GM21515 (cell line): ENCODE results near the gene MLF2.

ENCODE experiments used
- ATAC-seq: cut with Tn5 transposase; IDR thresholded peaks from one replicate; pipeline ENCODE4 v1.9.1; 2021; ENCODE audit not compliant: unreplicated experiment

Gene MLF2, protein sequence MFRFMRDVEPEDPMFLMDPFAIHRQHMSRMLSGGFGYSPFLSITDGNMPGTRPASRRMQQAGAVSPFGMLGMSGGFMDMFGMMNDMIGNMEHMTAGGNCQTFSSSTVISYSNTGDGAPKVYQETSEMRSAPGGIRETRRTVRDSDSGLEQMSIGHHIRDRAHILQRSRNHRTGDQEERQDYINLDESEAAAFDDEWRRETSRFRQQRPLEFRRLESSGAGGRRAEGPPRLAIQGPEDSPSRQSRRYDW

DNA sequence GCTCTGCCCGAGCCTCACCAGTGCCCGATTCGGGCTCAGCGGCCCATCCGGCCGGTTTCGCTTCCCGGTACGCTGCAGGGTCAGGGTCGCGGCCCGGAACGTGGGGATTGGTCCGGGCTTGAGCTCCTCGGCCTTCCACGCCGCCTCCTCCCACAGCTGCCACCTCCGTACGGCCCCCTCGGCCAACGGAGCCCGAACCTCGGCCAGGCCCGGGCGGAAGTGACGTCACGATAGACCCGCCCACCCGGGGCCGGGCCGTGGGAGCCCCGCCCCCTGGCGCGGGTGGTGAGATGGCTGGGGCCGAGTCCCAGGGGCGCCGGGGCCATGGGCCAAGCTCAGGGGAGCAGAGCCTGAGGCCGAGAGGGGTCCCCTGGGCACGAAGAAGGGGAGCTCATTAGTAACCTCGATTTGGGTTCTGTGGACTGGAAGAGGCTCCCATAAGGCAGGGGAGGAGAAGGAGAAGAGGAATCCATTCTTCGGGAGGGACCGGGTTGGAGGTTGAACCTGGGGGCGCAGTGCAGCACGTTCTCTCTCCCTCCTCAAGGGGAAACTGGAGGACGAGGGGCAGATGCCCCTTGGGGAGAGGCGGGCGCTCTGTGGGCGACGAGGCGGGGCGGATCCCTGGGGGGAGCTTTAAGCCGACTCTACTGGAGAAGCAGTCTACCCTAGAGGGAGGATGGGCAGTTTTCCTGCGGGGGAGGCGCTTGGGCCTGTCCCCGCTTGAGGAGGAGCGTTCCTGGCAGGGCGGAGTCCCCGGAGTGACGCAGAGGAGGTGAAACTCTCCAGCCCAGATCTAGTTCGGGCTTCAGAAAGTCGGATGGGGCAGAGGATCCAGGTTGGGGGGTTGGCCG is at the start of gene MLF2:
TSS of gene MLF2 (minus strand) at position 221 of the 851 bp plus-strand sequence. CDS start 807 bp downstream, outside the sequence.
- ATAC-seq = peak; percentile 85

DNA sequence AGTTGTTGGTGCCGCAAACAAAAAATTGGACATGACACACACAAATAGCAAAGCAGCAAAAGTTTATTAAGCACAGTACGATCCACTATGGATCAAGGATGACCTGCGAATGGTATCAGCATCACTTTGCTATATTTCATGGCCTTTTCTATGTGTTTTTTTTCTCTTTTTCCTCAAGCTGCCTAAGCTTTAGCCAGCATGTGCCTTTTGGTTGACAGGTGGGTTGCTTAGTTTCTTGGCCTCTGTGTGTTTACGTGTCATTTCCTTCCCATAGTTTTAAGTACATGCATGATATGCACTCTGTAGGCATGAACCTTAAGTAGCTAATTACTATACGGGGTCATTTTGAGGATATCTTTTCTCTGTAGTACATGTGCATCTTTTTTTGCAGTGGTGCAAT is 46.2 kb upstream of the MLF2 start:
- no peak for ATAC-seq

DNA sequence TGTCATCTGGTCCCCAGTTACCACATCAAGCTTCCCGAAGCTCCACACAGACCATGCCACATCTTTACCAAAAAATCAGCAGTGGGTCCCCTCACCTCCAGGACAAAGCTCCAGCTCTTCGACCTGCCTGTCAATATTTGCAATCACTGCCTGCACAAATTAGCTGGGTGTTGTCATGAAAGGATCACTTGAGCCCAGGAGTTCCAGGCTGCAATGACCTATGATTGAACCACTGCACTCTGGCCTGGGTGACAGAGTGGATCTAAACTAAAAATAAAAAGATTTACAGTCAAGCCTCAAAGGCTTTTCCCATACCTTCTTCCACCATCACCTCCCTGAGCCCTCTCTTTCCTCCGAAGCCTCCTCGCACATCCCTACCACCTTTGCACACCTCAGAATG is 43.6 kb upstream of the MLF2 start:
- no peak for ATAC-seq

DNA sequence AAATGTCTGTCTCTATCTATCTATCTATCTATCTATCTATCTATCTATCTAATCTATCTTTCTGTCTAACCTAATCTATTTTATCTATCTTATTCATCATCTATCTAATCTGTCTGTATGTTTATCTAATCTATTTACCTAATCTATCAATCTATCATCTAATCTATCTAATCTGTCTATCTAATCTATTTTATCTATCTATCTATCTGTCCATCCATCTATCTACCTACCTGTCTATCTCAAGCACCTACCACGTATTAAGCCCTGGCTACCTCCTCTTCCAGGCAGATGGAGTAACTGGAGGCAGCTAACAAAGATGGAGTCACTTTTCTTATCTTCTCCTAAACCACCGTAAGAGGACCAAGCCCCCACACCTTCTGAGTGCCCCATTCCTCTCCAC is 42.1 kb upstream of the MLF2 start:
- ATAC-seq = no peak

DNA sequence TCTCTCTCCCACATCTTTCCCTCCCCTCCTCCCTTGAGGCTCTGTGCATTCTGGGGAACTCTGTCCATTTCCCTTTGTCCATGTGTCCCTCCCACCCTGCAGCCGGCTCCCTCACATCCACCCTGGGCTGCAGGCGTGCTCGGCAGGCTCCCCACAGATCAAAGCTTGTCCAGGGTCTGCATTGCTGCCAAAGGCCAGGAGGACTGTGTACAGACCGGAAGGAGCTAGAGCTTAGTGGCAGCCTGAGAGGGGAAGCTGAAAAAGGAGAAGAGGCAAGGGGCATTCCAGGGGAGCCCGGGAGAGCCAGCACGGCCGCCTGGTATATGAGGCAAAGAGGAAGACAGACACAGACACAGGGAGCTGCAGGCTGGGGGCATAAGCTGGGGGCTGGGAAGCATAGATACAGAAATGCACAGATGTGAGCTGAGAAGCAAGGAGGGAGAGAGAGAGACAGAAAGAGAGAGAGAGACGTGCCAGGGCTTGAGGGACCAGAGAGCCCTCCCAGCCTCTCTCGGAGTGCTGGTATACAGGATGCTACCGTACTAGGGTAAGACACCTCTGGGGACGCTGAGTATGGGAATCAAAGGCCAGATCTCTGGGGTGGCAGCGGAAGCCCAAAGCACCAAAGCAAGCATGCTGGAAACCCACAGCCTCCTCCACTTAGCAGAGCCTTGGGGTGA is 39.7 kb upstream of the MLF2 start:
- no peak for ATAC-seq

DNA sequence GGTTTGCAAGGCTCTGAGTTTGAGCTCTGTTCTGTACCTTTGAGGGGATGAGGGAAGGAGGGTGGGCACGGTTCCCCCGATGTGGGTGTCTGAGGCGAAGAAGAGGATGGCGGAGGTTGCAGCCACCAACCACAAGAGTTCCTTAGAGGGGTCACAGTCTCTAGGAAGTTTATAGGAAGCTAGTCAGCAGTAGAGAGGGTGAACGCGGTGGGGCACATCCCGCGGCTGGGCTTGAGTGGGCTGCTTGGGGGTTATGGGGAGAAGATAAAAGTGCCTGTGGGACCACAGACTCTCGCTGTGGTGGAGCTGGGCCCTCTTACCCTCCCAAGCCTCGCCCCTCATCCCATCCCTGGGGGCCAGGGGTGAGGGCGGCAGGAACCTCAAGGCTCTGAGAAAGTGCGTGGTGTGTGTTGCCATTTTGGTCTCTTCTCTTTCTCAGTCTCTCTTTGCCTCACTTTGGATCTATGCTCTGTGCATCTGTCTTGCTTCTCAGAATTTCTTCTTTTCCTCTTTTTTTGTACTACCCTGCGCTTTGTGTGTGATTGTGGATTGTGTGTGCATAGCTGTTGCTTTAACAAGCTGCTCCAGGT is 39.1 kb upstream of the MLF2 start:
- ATAC-seq = no peak

DNA sequence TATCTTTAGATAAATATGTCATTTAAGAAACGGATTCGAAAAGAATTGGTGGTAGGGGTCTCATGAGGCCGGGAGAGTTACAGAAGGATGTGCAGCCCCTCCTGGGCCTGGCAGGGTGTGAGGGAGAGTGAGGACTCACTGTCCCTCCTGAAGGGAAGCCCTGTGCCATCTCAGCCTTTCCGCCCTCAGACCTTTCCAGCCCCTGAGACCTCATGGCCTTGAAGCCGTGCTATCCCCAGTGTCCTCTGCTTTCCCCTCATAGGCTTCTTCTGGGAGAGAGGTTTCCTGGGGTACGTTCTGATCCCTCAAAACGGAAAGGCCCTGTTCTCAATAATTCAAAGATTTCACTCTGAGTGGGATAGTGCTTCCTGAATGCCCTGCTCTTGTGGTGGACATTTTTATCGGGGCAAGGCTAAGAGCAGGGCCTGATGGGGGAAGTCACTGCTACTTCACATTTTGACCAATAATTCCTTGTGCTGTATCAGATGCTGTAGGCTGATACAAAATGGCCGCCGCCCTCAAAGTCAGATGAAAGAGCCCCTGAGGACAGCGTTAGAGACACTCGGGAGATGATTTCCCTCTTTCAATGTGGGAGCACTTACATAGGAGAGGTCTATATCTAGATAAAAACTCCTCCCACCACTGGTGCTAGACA is 37.7 kb upstream of the MLF2 start:
- no peak for ATAC-seq

DNA sequence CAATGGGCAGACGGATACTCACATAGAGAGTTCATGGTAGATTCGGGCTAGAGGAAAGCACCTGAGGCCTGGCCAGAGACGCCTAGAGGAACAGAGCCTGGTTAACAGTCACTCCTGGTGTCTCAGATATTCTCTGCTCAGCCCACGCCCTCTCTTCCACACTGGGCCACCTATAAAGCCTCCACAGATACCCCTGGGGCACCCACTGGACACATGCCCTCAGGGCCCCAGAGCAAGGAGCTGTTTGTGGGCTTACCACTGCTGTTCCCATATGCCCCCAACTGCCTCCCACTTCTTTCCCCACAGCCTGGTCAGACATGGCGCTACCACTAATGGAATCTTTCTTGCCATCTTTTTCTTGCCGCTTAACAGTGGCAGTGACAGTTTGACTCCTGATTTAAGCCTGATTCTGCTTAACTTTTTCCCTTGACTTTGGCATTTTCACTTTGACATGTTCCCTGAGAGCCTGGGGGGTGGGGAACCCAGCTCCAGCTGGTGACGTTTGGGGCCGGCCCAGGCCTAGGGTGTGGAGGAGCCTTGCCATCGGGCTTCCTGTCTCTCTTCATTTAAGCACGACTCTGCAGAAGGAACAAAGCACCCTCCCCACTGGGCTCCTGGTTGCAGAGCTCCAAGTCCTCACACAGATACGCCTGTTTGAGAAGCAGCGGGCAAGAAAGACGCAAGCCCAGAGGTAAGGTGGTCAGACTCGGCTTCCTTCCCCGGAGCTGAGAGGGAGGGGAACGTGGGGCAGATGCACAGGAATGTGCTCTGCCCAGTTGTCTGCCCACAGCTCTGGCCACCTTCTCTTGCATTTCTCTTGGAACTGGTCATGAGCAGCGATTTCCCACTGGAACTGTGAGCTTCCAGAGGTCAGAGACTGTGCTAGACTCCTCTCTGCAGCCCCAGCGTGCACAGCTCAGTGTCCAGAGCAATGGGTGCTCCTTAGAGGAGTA is 36.3 kb upstream of the MLF2 start, which contains the start of gene CD4:
TSS of gene CD4 (plus strand) at position 557 of the 953 bp plus-strand sequence. CDS start 10,611 bp downstream, outside the sequence.
- ATAC-seq = no peak

DNA sequence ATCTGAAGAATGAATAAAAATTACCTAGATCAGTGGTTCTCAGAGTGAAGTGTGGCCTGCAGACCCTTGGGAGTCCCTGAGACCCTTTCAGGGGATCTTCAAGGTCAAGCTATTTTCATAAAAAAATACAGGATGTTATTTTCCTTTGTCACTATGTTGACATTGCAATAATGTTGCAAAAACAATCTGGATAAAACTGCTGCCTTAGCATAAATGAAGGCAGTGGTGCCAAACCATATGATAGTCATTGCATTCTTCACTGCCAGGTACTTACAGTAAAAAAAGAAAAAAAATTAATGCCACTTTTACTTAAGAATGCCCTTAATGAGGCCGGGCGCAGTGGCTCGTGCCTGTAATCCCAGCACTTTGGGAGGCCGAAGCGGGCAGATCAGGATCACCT is 34.4 kb upstream of the MLF2 start:
- ATAC-seq = no peak

DNA sequence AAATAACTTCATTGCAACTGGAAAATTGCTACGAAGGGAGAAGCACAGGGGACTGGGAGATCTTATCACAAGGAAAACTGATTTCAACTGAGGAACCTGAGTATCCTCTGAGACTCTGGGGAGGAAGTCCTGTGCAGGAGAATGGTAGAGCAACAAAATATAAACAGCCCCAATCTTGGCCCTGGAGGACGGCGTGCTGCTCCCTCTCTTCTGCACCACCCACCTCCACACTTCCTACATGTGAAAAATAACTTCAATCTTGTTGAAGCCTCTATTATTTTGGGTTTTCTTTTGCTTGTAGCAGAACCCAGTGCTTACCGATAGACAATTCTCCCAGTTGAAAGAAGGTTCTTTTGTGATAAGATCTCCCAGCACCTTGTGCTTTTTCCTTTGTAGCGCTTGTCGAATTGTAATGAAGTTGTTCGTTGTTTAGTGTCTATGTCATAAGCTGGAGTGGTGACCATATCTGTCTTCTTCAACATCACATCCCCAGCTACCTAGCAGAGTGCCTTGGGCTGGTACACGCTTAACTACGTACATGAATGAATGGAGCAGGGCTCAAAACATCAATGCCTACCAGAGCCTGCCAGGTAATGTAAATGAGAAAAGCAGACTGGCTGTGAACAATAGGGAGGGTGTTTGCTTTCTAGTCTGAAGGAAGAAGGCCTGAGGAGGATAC is 33.6 kb upstream of the MLF2 start:
- no peak for ATAC-seq

DNA sequence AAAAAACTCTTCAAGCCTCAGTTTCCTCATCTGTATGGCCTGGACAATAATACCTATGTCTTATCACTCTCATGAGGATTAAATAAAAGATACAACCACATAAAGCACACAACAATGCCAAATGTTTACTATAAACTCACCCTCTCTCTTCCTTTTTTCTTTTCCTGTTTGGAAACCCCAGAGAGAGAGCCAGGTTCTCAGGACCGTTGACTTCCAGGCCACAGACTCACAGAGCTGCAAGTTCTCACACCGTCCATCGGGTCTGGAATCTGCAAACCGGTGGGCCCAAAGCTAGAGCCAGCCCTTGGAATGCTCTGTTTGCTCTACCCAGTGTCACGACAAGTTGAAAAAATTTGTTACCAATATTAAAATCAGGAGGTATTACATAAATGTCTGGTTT is 31.8 kb upstream of the MLF2 start:
- no peak for ATAC-seq

DNA sequence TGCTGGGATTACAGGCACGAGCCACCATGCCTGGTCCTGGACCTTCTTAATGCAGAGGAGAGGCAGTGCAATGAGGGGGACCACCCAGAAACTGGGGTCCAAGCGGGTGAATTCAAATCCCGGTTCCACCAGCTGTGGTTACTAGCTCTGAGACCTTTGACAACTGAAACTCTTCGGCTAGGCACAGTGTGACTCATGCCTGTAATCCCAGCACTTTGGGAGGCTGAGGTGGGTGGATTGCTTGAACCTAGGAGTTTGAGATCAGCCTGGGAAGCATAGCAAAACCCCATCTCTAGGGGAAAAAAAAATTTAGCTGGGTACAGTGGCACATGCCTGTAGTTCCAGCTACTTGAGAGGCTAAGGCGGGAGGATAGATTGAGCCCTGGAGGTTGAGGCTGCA is 31.4 kb upstream of the MLF2 start:
- no peak for ATAC-seq

DNA sequence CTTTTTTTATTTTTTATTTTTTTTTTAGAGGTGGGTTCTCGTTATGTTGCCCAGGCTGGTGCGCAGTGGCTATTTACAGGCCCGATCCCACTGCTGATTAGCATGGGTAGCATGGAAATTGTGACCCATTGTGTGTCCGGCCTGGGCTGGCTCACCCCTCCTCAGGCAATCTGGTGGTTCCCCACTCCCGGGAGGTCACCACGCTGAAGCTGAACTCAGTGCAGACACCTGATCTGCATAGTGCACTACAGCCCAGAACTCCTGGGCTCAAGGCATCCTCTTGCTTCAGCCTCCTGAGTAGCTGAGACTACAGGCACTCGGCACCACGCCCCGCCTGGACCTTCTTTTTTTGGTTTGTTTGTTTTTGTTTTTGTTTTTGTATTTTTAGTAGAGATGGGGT is 30.9 kb upstream of the MLF2 start:
- no peak for ATAC-seq

DNA sequence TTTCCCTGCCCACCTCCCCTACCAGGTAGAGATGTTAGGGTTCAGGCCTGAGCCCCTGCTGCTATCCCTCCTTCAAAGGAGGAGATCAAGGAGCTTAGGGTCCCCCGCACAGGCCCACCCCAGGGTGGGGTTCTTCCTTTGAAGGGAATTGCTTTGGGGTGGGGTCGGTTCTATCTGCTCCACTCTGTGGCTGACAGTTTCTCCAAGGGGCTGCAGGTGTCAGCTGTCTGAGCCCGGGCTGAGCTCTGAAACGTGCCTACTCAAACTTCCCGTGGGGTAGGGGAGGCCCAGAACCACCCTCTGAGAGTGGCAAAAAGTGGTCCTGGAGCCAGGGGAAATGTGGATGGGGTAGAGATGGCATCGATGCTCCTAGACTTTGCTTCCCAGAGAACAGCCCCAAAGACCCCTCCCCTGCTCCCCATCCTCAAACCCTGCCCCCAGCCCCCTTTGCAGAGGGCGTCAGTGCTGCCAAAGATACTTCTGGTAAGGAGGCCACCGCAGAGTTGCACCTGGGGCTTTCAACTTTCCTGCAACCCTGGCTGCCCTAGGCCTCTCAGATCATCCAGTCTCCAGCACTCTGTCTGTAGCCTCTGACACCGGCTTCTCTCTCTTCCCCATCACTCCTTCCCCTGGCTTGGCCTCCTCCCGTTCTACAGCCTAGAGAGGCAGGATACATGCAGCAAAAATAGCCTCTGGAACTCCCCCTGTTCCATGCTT is 30.1 kb upstream of the MLF2 start:
- ATAC-seq = no peak

DNA sequence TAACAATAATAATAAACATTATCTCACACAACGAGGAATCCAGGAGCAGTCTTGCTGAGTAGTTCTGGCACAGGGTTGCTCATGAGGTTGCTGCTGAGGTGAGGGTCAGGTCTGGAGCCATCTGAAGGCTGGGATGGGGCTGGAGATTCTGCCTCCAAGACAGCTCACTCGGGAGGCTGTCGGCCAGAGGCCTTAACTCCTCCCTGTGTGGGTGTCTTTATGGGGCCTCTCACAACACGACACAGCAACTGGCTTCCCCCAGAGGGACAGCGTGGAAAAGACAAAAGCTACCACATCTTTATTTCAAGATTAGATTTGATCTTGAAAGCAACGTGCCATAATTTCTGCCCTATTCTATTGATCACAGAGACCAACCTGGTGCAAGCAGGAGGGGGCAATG is 29.2 kb upstream of the MLF2 start:
- ATAC-seq = no peak

DNA sequence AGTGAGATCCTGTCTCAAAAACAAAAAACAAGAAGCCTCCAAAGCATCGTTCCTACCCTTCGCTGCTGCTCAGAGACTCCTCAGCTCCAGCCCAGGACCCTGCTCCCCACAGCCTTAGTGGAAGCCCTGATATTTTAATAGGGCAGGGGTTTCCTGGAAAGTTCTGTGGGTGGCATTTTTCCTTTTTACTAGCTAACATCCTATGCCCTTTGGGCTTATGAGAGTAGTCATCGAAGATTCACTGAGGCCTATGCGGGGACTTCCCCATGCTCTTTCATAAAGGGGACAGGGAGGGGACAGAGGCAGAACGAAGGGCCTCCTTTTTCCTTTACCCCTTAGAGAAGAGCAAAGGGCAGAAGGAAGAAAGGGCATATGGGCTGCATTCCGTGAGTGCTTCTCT is 27.6 kb upstream of the MLF2 start:
- no peak for ATAC-seq

DNA sequence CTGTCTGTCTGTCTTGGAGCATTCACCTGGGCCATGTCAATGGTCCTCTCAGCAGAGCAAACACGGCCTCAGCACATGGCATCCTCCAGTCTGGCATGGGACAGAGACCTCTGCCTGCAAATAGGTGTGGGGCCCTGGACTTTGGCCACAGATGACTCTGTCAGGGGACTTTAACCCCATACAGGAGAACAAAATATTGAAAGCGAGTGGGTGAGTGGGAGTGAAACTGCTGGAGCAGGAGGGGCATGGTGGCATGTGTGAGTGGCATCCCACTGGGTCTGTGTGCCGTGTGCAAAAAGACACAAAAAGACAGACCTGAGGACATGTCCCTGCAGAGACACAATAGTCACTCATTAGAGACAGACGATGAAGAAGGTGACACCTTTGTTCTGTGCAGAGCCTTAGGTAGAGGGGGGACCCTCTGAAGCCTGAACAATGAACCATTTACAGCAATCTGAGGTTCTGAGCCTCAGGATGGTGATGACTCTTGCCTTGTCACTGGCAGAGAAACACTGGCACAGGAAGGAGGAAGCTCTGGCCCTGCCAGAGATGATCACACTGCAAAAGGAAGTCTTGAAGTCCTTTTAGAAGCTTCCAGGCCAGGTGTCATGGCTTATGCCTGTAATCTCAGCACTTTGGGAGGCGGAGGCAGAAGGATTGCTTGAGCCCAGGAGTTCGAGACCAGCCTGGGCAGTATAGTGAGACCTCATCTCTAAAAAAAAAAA is 26.9 kb upstream of the MLF2 start:
- ATAC-seq = no peak
